PFSK-1 (cell line): Measurements from ENCODE around the gene PTN.

Source experiments
- FOXP2 ChIP-seq: optimal IDR thresholded peaks from 2 replicates; pipeline ENCODE3; 2011; ENCODE audit warnings: borderline replicate concordance, control low read depth, inconsistent platforms; ENCODE audit not compliant: insufficient read depth; ENCODE audit errors: extremely low read length, extremely low read depth
- POLR2AphosphoS5 ChIP-seq: IDR thresholded peaks from 2 replicates; pipeline ENCODE4 v1.6.1; 2012; ENCODE audit warnings: low read depth, mild to moderate bottlenecking, control low read depth, low read length, moderate library complexity
- SIN3A ChIP-seq: IDR thresholded peaks from 2 replicates; pipeline ENCODE4 v1.6.1; 2012; ENCODE audit warnings: mild to moderate bottlenecking, low read length, moderate library complexity, borderline replicate concordance; ENCODE audit not compliant: insufficient read depth
- TAF1 ChIP-seq: IDR thresholded peaks from 2 replicates; pipeline ENCODE4 v1.6.1; 2012; ENCODE audit warnings: low read length, control low read depth, borderline replicate concordance; ENCODE audit not compliant: insufficient read depth
- TF ChIP-seq, protein P1 (sequence below), 2 experiments: IDR thresholded peaks; 2 replicates each; pipeline versions ENCODE4 v1.6.1 to v1.8.0; 2011 to 2012; ENCODE audit warnings: low read depth in 2 of 2, low read length in 2 of 2, control low read depth in 1 of 2, inconsistent platforms in 1 of 2, mild to moderate bottlenecking in 1 of 2, moderate library complexity in 1 of 2; ENCODE audit not compliant: insufficient read depth in 1 of 2

PTN gene

DNA sequence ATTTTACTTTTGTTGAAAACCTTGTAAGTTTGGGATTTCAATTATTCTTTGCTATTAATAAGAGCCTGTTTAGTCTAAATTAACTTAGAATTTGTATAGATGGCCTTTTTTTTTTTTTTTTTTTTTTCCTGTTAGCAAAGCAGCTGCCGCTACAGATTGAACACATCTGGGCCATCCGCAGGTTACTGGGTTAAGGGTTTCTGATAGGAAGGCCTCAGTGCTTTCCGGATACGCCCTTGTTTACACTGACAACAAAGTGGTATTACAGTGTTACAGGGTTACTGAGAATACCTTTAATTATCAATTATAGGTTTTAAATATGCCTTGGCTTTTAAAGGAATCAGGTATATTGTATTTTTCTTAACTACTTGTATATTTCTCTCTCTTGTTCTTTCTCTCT is 76.8 kb downstream of the PTN start:
- TF ChIP-seq POLR2AphosphoS5 = no peak
- TF ChIP-seq, protein P1, sequence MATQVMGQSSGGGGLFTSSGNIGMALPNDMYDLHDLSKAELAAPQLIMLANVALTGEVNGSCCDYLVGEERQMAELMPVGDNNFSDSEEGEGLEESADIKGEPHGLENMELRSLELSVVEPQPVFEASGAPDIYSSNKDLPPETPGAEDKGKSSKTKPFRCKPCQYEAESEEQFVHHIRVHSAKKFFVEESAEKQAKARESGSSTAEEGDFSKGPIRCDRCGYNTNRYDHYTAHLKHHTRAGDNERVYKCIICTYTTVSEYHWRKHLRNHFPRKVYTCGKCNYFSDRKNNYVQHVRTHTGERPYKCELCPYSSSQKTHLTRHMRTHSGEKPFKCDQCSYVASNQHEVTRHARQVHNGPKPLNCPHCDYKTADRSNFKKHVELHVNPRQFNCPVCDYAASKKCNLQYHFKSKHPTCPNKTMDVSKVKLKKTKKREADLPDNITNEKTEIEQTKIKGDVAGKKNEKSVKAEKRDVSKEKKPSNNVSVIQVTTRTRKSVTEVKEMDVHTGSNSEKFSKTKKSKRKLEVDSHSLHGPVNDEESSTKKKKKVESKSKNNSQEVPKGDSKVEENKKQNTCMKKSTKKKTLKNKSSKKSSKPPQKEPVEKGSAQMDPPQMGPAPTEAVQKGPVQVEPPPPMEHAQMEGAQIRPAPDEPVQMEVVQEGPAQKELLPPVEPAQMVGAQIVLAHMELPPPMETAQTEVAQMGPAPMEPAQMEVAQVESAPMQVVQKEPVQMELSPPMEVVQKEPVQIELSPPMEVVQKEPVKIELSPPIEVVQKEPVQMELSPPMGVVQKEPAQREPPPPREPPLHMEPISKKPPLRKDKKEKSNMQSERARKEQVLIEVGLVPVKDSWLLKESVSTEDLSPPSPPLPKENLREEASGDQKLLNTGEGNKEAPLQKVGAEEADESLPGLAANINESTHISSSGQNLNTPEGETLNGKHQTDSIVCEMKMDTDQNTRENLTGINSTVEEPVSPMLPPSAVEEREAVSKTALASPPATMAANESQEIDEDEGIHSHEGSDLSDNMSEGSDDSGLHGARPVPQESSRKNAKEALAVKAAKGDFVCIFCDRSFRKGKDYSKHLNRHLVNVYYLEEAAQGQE (IDR thresholded peaks at IDR 0.05; ENCODE audit: insufficient read depth in 1 of 2, low read depth in 2 of 2, low read length in 2 of 2) = no peak
- no peak for TF ChIP-seq SIN3A
- no peak for TF ChIP-seq FOXP2
- TF ChIP-seq TAF1 = no peak

DNA sequence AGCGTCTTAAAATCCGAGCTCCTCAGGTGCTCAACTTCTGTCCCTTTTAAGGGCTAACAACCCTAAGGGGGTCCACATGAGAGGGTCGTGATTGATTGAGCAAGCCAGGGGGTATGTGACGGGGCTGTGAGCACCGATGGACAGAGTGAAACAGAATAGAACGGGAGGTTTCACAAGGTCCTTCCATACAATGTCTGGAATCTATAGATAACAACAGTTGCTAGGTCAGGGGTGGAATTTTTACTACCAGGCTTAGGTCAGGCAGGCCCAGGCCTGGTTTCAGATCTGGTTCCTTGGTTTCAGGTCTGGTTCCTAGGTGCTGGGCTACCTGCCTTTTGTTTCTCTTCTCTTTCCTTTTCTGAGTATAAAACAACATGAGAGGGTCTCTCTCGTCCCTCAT is 80.9 kb downstream of the PTN start:
- TF ChIP-seq TAF1 (no peak), FOXP2 (no peak), POLR2AphosphoS5 (no peak), SIN3A (no peak)
- TF ChIP-seq, protein P1 (IDR thresholded peaks at IDR 0.05; ENCODE audit: insufficient read depth in 1 of 2, low read depth in 2 of 2, low read length in 2 of 2) = no peak

DNA sequence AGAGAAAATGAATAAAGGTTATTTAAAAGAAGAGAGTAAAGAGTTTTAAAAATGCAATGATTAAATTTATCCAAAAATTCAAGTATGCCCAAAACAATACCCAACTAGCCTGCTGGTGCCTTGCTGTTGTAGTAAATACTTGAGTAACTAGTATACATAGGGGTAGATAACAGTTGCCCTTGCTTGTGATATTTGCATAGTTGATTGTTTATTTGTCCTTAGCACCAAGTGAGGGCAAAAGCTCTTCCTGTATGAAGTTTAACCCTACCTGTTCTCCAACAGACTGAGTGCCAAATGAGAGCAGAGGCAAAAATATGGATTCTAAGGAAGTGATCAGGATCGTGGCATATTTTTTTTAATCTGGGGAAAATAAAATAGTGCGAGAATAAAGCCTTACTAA is 85.0 kb downstream of the PTN start:
- no peak for TF ChIP-seq POLR2AphosphoS5
- TF ChIP-seq, protein P1 (IDR thresholded peaks at IDR 0.05; ENCODE audit: insufficient read depth in 1 of 2, low read depth in 2 of 2, low read length in 2 of 2) = no peak
- no peak for TF ChIP-seq TAF1
- TF ChIP-seq SIN3A = no peak
- no peak for TF ChIP-seq FOXP2

DNA sequence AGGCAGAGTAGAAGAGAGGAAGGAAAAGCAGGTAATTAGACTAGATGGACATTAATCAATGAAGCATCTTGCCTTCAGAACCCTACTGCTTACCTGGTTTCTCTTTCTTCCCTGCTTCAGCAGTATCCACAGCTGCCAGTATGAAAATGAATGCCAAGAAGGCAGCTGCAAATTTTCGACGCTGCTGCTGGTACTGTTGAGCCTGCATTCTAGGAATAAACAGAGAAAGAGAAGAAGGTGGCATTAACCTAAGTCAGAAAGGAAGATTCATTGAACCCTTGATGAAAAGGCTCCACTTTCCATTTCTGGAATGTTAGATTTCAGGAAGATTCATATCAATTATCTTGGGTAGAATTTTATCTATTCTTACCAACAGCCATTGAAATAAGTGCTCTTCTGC is 88.8 kb downstream of the PTN start:
- TF ChIP-seq, protein P1 (IDR thresholded peaks at IDR 0.05; ENCODE audit: insufficient read depth in 1 of 2, low read depth in 2 of 2, low read length in 2 of 2) = no peak
- TF ChIP-seq SIN3A (no peak), TAF1 (no peak), FOXP2 (no peak), POLR2AphosphoS5 (no peak)

DNA sequence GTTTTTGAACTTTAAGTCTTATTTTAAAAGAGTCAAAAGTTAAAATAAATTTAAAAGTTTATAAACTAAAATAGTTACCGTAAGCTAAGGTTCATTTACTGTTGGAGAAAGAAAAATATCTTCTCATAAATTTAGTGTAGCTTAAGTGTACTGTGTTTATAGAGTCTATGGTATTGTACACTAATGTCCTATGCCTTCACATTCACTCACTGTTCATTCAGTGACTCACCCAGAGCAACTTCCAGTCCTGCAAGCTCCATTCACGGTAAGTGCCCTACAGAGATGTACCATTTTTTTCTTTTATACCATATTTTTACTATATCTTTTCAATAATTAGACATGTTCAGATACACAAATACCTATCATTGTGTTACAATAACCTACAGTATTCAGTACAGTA is 97.6 kb downstream of the PTN start:
- TF ChIP-seq FOXP2 = no peak
- no peak for TF ChIP-seq SIN3A
- no peak for TF ChIP-seq TAF1
- no peak for TF ChIP-seq POLR2AphosphoS5
- TF ChIP-seq, protein P1 (IDR thresholded peaks at IDR 0.05; ENCODE audit: insufficient read depth in 1 of 2, low read depth in 2 of 2, low read length in 2 of 2) = no peak
